Vagina (tissue), 1 donor: ENCODE measurements around the gene MIAT. TPM values are rescaled to one million over a fixed set of nuclear protein-coding genes. Genes with fewer than 3 reads are reported as not detected.

Source experiments
- small RNA-seq: library from RNA; depleted of rRNA; stranded (forward); fragments of <200 nt; gene quantifications from one replicate; pipeline ENCODE3, GENCODE V24; 2016
- total RNA-seq: library from RNA; depleted of rRNA; stranded (reverse); fragments of >200 nt; gene quantifications from one replicate; pipeline ENCODE4 v1.2.3, GENCODE V29; 2016

The MIAT gene
- total RNA-seq, 1 donor from 2014 or later: 2.7 TPM

Small RNA genes within 50 kb of the gene (small RNA-seq; reads per million reads assigned to genes)
- not detected for gene RF01874

Other genes with a start within 250 kb of the MIAT start
- 2.2 TPM for gene ASPHD2, start 228.3 kb upstream of the MIAT start, total RNA-seq
- 36.1 TPM for gene HPS4, start 173.8 kb upstream of the MIAT start, total RNA-seq
- 11.0 TPM for gene SRRD, start 173.7 kb upstream of the MIAT start, total RNA-seq
- 23.1 TPM for gene TFIP11, start 145.1 kb upstream of the MIAT start, total RNA-seq
- 96.3 TPM for gene TPST2, start 67.5 kb upstream of the MIAT start, total RNA-seq
- not detected for gene CRYBB1, start 39.6 kb upstream of the MIAT start, total RNA-seq
- not detected for gene CRYBA4, start 35.6 kb upstream of the MIAT start, total RNA-seq